HepG2 (cell line): ENCODE data around the gene ATXN2. TPM values are rescaled to one million over a fixed set of nuclear protein-coding genes. Genes with fewer than 3 reads are reported as not detected.

Experiments
- ARHGAP35 ChIP-seq: sonication (generic); formaldehyde crosslinking; IDR thresholded peaks from 2 replicates; pipeline ENCODE4 v1.9.0; 2022; ENCODE audit warnings: mild to moderate bottlenecking, inconsistent platforms, moderate library complexity, missing genetic modification reagents, borderline replicate concordance
- ATF1 ChIP-seq: IDR thresholded peaks from 2 replicates; pipeline ENCODE4 v1.6.1; 2016; ENCODE audit warnings: mild to moderate bottlenecking, control low read depth
- DPF2 ChIP-seq: sonication (generic); formaldehyde crosslinking; IDR thresholded peaks from 2 replicates; pipeline ENCODE4 v1.4.0; 2020; ENCODE audit warnings: mild to moderate bottlenecking, low read depth, missing genetic modification reagents, borderline replicate concordance
- KMT2A ChIP-seq: sonication (generic); formaldehyde crosslinking; IDR thresholded peaks from 2 replicates; pipeline ENCODE4 v1.4.0; 2020; ENCODE audit warnings: missing genetic modification reagents
- MXD3 ChIP-seq: IDR thresholded peaks from 2 replicates; pipeline ENCODE4 v1.6.1; 2016; ENCODE audit warnings: mild to moderate bottlenecking, missing biosample characterization, missing genetic modification reagents
- PRMT3 ChIP-seq: sonication (generic); formaldehyde crosslinking; IDR thresholded peaks from 2 replicates; pipeline ENCODE4 v1.8.1; 2022; ENCODE audit warnings: low read depth, mild to moderate bottlenecking, moderate library complexity, missing genetic modification reagents, borderline replicate concordance
- REPIN1 ChIP-seq: sonication (generic); formaldehyde crosslinking; IDR thresholded peaks from 2 replicates; pipeline ENCODE4 v1.8.0; 2022; ENCODE audit warnings: missing genetic modification reagents, low read depth, mild to moderate bottlenecking, borderline replicate concordance
- RNF2 ChIP-seq: fragments of 450-650 bp; conservative IDR thresholded peaks from 2 replicates; pipeline ENCODE4 v1.6.1; 2016; ENCODE audit warnings: low read depth
- SALL2 ChIP-seq: sonication (generic); formaldehyde crosslinking; IDR thresholded peaks from 2 replicates; pipeline ENCODE4 v1.8.1; 2023; ENCODE audit warnings: mild to moderate bottlenecking, missing genetic modification reagents, inconsistent platforms
- U2AF2 ChIP-seq: fragments of 200-400 bp; formaldehyde crosslinking; IDR thresholded peaks from 2 replicates; pipeline ENCODE4 v1.6.1; 2017; ENCODE audit warnings: low read depth, mild to moderate bottlenecking, low read length
- ZBTB37 ChIP-seq: sonication (generic); formaldehyde crosslinking; IDR thresholded peaks from 2 replicates; pipeline ENCODE4 v1.4.0; 2020; ENCODE audit warnings: mild to moderate bottlenecking, missing genetic modification reagents
- ZBTB7B ChIP-seq: sonication (generic); formaldehyde crosslinking; IDR thresholded peaks from 2 replicates; pipeline ENCODE4 v1.4.0; 2020; ENCODE audit warnings: missing genetic modification reagents
- ZFP36 ChIP-seq: fragments of 150-350 bp; IDR thresholded peaks from 2 replicates; pipeline ENCODE4 v1.6.1; 2018; ENCODE audit warnings: borderline replicate concordance, low read length, low read depth; ENCODE audit not compliant: partially characterized antibody
- ZNF260 ChIP-seq: sonication (generic); formaldehyde crosslinking; IDR thresholded peaks from 2 replicates; pipeline ENCODE4 v1.4.0; 2020; ENCODE audit warnings: missing genetic modification reagents, low read depth, mild to moderate bottlenecking, borderline replicate concordance
- ZNF296 ChIP-seq: sonication (generic); formaldehyde crosslinking; conservative IDR thresholded peaks from 2 replicates; pipeline ENCODE4 v1.5.0; 2020; ENCODE audit warnings: mild to moderate bottlenecking, missing genetic modification reagents
- ZNF34 ChIP-seq: sonication (generic); formaldehyde crosslinking; IDR thresholded peaks from 2 replicates; pipeline ENCODE4 v1.4.0; 2020; ENCODE audit warnings: mild to moderate bottlenecking, missing genetic modification reagents, borderline replicate concordance
- ZNF619 ChIP-seq: sonication (generic); formaldehyde crosslinking; IDR thresholded peaks from 2 replicates; pipeline ENCODE4 v1.4.0; 2020; ENCODE audit warnings: mild to moderate bottlenecking, missing genetic modification reagents
- ZNF652 ChIP-seq: IDR thresholded peaks from 2 replicates; pipeline ENCODE4 v1.6.1; 2016; ENCODE audit warnings: low read depth, borderline replicate concordance
- ZNF670 ChIP-seq: sonication (generic); formaldehyde crosslinking; IDR thresholded peaks from 2 replicates; pipeline ENCODE4 v1.8.0; 2022; ENCODE audit warnings: mild to moderate bottlenecking, missing genetic modification reagents, borderline replicate concordance
- ZNF703 ChIP-seq: sonication (generic); formaldehyde crosslinking; IDR thresholded peaks from 2 replicates; pipeline ENCODE4 v1.5.1; 2020; ENCODE audit warnings: missing genetic modification reagents, mild to moderate bottlenecking, moderate library complexity, borderline replicate concordance
- ZNF720 ChIP-seq: sonication (generic); formaldehyde crosslinking; IDR thresholded peaks from 2 replicates; pipeline ENCODE4 v1.4.0; 2020; ENCODE audit warnings: missing genetic modification reagents
- ZNF761 ChIP-seq: sonication (generic); formaldehyde crosslinking; conservative IDR thresholded peaks from 2 replicates; pipeline ENCODE4 v1.4.0; 2020; ENCODE audit warnings: mild to moderate bottlenecking, missing genetic modification reagents
- ZNF772 ChIP-seq: sonication (generic); formaldehyde crosslinking; IDR thresholded peaks from 2 replicates; pipeline ENCODE4 v1.5.0; 2020; ENCODE audit warnings: mild to moderate bottlenecking, missing genetic modification reagents
- ZNF883 ChIP-seq: sonication (generic); formaldehyde crosslinking; IDR thresholded peaks from 2 replicates; pipeline ENCODE4 v1.5.1; 2020; ENCODE audit warnings: mild to moderate bottlenecking, missing genetic modification reagents; ENCODE audit errors: not compliant biosample characterization
- ZSCAN5A ChIP-seq: sonication (generic); formaldehyde crosslinking; IDR thresholded peaks from 2 replicates; pipeline ENCODE4 v1.8.0; 2022; ENCODE audit warnings: mild to moderate bottlenecking, missing genetic modification reagents, borderline replicate concordance
- ZUFSP ChIP-seq: sonication (generic); formaldehyde crosslinking; IDR thresholded peaks from 2 replicates; pipeline ENCODE4 v1.9.0; 2021; ENCODE audit warnings: missing genetic modification reagents, mild to moderate bottlenecking, borderline replicate concordance
- polyA plus RNA-seq, 8 experiments: library from polyadenylated mRNA; depleted of rRNA in 3 of 8; stranded (reverse) in 7 of 8; unstranded in 1 of 8; fragments of >200 nt; fragmentation: Illumina TruSeq in 4 of 8; extraction: Trizol in 4 of 8; gene quantifications; 2 replicates each; pipeline versions ENCODE4 v1.2.1 to v1.2.3, GENCODE V29; 2011 to 2016; ENCODE audit warnings: low read depth in 4 of 8, missing spikeins in 1 of 8, mixed read lengths in 1 of 8; ENCODE audit not compliant: insufficient read depth in 1 of 8
- total RNA-seq, 5 experiments: library from RNA; depleted of rRNA; stranded (reverse); fragments of >200 nt; fragmentation: Illumina TruSeq; extraction: Trizol; gene quantifications; 2 replicates each; pipeline ENCODE4 v1.2.3, GENCODE V29; 2016; ENCODE audit warnings: low read depth in 1 of 5

ATXN2 gene
- total and polyA plus RNA-seq, 2 of the 13 experiments (the other 11 are each of a cell fraction or from before 2014, with no cell fraction given), result 18.1 to 27.1 TPM

- TF ChIP-seq PRMT3 (CRISPR knock-in tag) (no peak), ZNF703 (CRISPR knock-in tag) (no peak), ZNF761 (CRISPR knock-in tag) (no peak), ZNF34 (CRISPR knock-in tag) (no peak), ZUFSP (CRISPR knock-in tag) (no peak), ZFP36 (no peak), MXD3 (CRISPR knock-in tag) (no peak), ZNF260 (CRISPR knock-in tag) (no peak), DPF2 (CRISPR knock-in tag) (no peak), ZNF670 (CRISPR knock-in tag) (peak; percentile 24; the same call in 1 of the 2 replicates), ZNF619 (CRISPR knock-in tag) (no peak), REPIN1 (CRISPR knock-in tag) (no peak), ZSCAN5A (CRISPR knock-in tag) (no peak), ZBTB37 (CRISPR knock-in tag) (no peak), ZNF652 (no peak), ZNF296 (CRISPR knock-in tag) (no peak), ZBTB7B (CRISPR knock-in tag) (peak; percentile 77; the same call in 1 of the 2 replicates), KMT2A (CRISPR knock-in tag) (peak; percentile 41; the same call in 1 of the 2 replicates), RNF2 (no peak), ATF1 (CRISPR knock-in tag) (no peak), U2AF2 (no peak), SALL2 (CRISPR knock-in tag) (peak; percentile 77), ARHGAP35 (peak; percentile 33; the same call in 1 of the 2 replicates), ZNF883 (CRISPR knock-in tag) (no peak), ZNF772 (CRISPR knock-in tag) (no peak), ZNF720 (CRISPR knock-in tag) (no peak)
Observed at GRCh38 chr12:111405149-111405858, 193.8 kb downstream of the ATXN2 start (continued).
